ENCODE data around the gene B4GALT2.

DNA sequence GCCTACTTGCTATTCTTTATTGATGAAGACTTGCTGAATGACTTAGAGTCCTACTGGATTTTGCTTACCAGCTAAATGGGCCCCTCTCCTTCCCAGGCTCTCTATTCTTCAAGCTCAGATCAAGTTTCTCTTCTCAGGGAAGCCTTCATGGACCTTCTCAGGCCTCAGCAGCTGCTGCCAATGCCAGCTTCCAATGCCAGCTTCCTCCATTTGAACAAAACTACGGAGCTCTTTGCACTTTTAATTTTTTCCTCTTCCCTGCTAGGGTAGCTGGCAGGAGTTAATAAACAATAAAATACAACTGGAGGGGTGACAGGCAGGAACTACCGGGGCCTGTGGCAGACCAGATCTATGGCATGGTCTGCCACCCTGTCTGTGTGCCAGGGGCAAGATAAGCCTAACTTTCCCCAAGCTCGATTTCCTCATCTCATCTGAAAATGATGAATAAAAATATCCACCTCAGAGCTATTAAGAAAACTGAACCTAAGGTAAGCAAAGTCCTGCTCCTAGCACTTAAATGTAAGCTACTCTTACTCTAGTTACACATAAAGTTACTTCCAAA lies 33.3 kb upstream of the B4GALT2 start:
- TF ChIP-seq, protein P1, sequence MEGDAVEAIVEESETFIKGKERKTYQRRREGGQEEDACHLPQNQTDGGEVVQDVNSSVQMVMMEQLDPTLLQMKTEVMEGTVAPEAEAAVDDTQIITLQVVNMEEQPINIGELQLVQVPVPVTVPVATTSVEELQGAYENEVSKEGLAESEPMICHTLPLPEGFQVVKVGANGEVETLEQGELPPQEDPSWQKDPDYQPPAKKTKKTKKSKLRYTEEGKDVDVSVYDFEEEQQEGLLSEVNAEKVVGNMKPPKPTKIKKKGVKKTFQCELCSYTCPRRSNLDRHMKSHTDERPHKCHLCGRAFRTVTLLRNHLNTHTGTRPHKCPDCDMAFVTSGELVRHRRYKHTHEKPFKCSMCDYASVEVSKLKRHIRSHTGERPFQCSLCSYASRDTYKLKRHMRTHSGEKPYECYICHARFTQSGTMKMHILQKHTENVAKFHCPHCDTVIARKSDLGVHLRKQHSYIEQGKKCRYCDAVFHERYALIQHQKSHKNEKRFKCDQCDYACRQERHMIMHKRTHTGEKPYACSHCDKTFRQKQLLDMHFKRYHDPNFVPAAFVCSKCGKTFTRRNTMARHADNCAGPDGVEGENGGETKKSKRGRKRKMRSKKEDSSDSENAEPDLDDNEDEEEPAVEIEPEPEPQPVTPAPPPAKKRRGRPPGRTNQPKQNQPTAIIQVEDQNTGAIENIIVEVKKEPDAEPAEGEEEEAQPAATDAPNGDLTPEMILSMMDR (conservative IDR thresholded peaks at IDR 0.05; ENCODE audit: low read length), result no peak
- TF ChIP-seq EZH2phosphoT487 (IDR thresholded peaks at IDR 0.05; ENCODE audit: borderline replicate concordance, low read depth, low read length), result no peak
